Small intestine (tissue), 7 donors: ENCODE data around the gene PRR33. TPM values are rescaled to one million over a fixed set of nuclear protein-coding genes. Genes with fewer than 3 reads are reported as not detected.

ENCODE experiments used
- DNase-seq, 2 donors: peaks; one replicate each; pipeline versions ENCODE4 v3.0.0 to v3.0.0-alpha.2; 2013
- FAIRE-seq: peaks from 2 replicates; lab custom pipeline; 2012; peaks lifted over from hg19 to GRCh38; lab: Jason Lieb, UNC
- H3K27ac ChIP-seq, 3 donors: one replicate each; pipeline ENCODE4 v1.5.1; 2013; ENCODE audit warnings: low read length in 2 of 3, mild to moderate bottlenecking in 2 of 3, control low read depth in 1 of 3, inconsistent platforms in 1 of 3, low read depth in 1 of 3, moderate library complexity in 1 of 3
- H3K27me3 ChIP-seq, 3 donors: one replicate each; pipeline ENCODE4 v1.6.1; 2013; ENCODE audit warnings: low read length in 3 of 3, inconsistent platforms in 1 of 3; ENCODE audit not compliant: control insufficient read depth in 3 of 3, insufficient read depth in 3 of 3
- H3K36me3 ChIP-seq, 3 donors: one replicate each; pipeline ENCODE4 v1.6.1; 2013; ENCODE audit warnings: low read length in 3 of 3, inconsistent platforms in 1 of 3, low read depth in 1 of 3, mild to moderate bottlenecking in 1 of 3, moderate library complexity in 1 of 3; ENCODE audit not compliant: control insufficient read depth in 3 of 3, insufficient read depth in 2 of 3
- H3K4me1 ChIP-seq, 3 donors: one replicate each; pipeline ENCODE4 v1.6.1; 2013; ENCODE audit warnings: low read length in 2 of 3, inconsistent platforms in 1 of 3, low read depth in 1 of 3, mild to moderate bottlenecking in 1 of 3, moderate library complexity in 1 of 3; ENCODE audit not compliant: control insufficient read depth in 3 of 3, insufficient read depth in 2 of 3
- H3K4me3 ChIP-seq, 3 donors: one replicate each; pipeline ENCODE4 v1.5.1; 2013; ENCODE audit warnings: low read length in 3 of 3, control low read depth in 1 of 3, inconsistent platforms in 1 of 3, low read depth in 1 of 3, mild to moderate bottlenecking in 1 of 3, moderate library complexity in 1 of 3
- H3K9me3 ChIP-seq, 2 donors: one replicate each; pipeline ENCODE4 v1.6.1; 2013; ENCODE audit warnings: low read depth in 1 of 2, low read length in 1 of 2; ENCODE audit not compliant: control insufficient read depth in 2 of 2, insufficient read depth in 1 of 2
- WGBS, 3 donors: extraction: QIAGEN DNeasy Blood & Tissue Kit; methylation state at CpG; one replicate each; pipeline ENCODE4 v1.1.7; 2013; 5-methylcytosine and 5-hydroxymethylcytosine counted together
- polyA plus RNA-seq, 4 donors: library from polyadenylated mRNA; stranded (reverse) in 3 of 4; unstranded in 1 of 4; fragments of 200-250 nt in 3 of 4; fragments of 120-200 nt in 1 of 4; gene quantifications; one replicate each; pipeline versions ENCODE4 v1.2.1 to v1.2.3, GENCODE V29; 2013
- donor health status: healthy with polysubstance abuse.
- donor health status: control.
- donor health status: control.
- donor health status: Bipolar disorder and iron deficiency.
- donor health status: healthy.

The PRR33 gene
- polyA plus RNA-seq, 4 donors = 0.01 to 0.49 TPM; not detected in 2

- no peaks in the 10 kb centered on the region for H3K4me1 ChIP-seq
- no peak overlapping the region for H3K4me3 ChIP-seq
- FAIRE-seq (no peak), DNase-seq (no peak)
- 73 to 82% (median 79%) methylated on average over 13 of the region's 13 CpGs for WGBS, 3 donors
- H3K27me3 ChIP-seq = no peaks in the 10 kb centered on the region
- no peak overlapping the region for H3K27ac ChIP-seq
- no peaks in the 10 kb centered on the region for H3K9me3 ChIP-seq
- H3K36me3 ChIP-seq = no peaks in the 10 kb centered on the region
Measured at GRCh38 chr11:1912289-1912878, 20.7 kb upstream of the PRR33 start.

- H3K4me3 ChIP-seq = no peak overlapping the region
- DNase-seq (no peak), FAIRE-seq (no peak)
- WGBS, 3 donors = 83 to 93% (median 88%) methylated on average over 7 of the region's 7 CpGs
- peaks cover 0 to 8% (median 0%) of the 10 kb centered on the region in 3 donors for H3K4me1 ChIP-seq
- H3K27ac ChIP-seq = no peak overlapping the region
- H3K27me3 ChIP-seq = no peaks in the 10 kb centered on the region
- H3K36me3 ChIP-seq = no peaks in the 10 kb centered on the region
- no peaks in the 10 kb centered on the region for H3K9me3 ChIP-seq
Measured at GRCh38 chr11:1909524-1909923, 17.8 kb upstream of the PRR33 start.

- H3K36me3 ChIP-seq = no peaks in the 10 kb centered on the region
- H3K4me3 ChIP-seq = no peak overlapping the region
- no peaks in the 10 kb centered on the region for H3K9me3 ChIP-seq
- DNase-seq = peak in 1 of 2 donors; percentile 23
- 44 to 68% (median 54%) methylated on average over 9 of the region's 9 CpGs for WGBS, 3 donors
- H3K27ac ChIP-seq = peak overlapping the region in 2 of 3 donors; percentile 49 to 59
- H3K4me1 ChIP-seq = peaks cover 0 to 8% (median 0%) of the 10 kb centered on the region in 3 donors
- peaks cover 0 to 2% (median 0%) of the 10 kb centered on the region in 3 donors for H3K27me3 ChIP-seq
- FAIRE-seq = no peak
Measured at GRCh38 chr11:1908618-1909017, 16.9 kb upstream of the PRR33 start.

GRCh38 chr11:1906611-1907423 lies 15.1 kb upstream of the PRR33 start:
- Histone ChIP-seq H3K27me3 (peaks cover 0 to 2% (median 0%) of the 10 kb centered on the region in 3 donors), H3K9me3 (no peaks in the 10 kb centered on the region), H3K4me1 (peaks cover 0 to 8% (median 0%) of the 10 kb centered on the region in 3 donors), H3K36me3 (no peaks in the 10 kb centered on the region), H3K27ac (peak overlapping the region in 1 of 3 donors; percentile 32), H3K4me3 (no peak overlapping the region)
- DNase-seq (no peak), FAIRE-seq (no peak)
- WGBS, 3 donors = 72 to 84% (median 79%) methylated on average over 14 of the region's 14 CpGs

GRCh38 chr11:1906181-1906580 lies 14.5 kb upstream of the PRR33 start:
- FAIRE-seq = no peak
- H3K27ac ChIP-seq = peak overlapping the region in 1 of 3 donors; percentile 32

GRCh38 chr11:1899686-1900085 lies 8.0 kb upstream of the PRR33 start:
- DNase-seq = no peak
- H3K27me3 ChIP-seq = peaks cover 0 to 2% (median 0%) of the 10 kb centered on the region in 3 donors
- no peak overlapping the region for H3K4me3 ChIP-seq
- no peak for FAIRE-seq
- H3K4me1 ChIP-seq = peaks cover 0 to 9% (median 0%) of the 10 kb centered on the region in 3 donors
- H3K36me3 ChIP-seq = no peaks in the 10 kb centered on the region
- no peak overlapping the region for H3K27ac ChIP-seq
- WGBS, 3 donors = 83 to 88% (median 85%) methylated on average over 5 of the region's 5 CpGs
- H3K9me3 ChIP-seq = no peaks in the 10 kb centered on the region

More at GRCh38 chr11:1906181-1906580, 14.5 kb upstream of the PRR33 start:
- no peaks in the 10 kb centered on the region for H3K9me3 ChIP-seq
- peaks cover 0 to 8% (median 0%) of the 10 kb centered on the region in 3 donors for H3K4me1 ChIP-seq
- no peak for DNase-seq
- 39 to 43% (median 42%) methylated on average over 5 of the region's 5 CpGs for WGBS, 3 donors
- H3K27me3 ChIP-seq = peaks cover 0 to 2% (median 0%) of the 10 kb centered on the region in 3 donors
- no peaks in the 10 kb centered on the region for H3K36me3 ChIP-seq
- no peak overlapping the region for H3K4me3 ChIP-seq

- H3K4me1 ChIP-seq = peaks cover 0 to 9% (median 0%) of the 10 kb centered on the region in 3 donors
- no peak overlapping the region for H3K4me3 ChIP-seq
- H3K9me3 ChIP-seq = no peaks in the 10 kb centered on the region
- WGBS, 3 donors = 13 to 63% (median 35%) methylated on average over 4 of the region's 4 CpGs
- peaks cover 0 to 2% (median 0%) of the 10 kb centered on the region in 3 donors for H3K27me3 ChIP-seq
- no peak overlapping the region for H3K27ac ChIP-seq
- peak; percentile 61 to 62 for DNase-seq
- FAIRE-seq = no peak
- H3K36me3 ChIP-seq = no peaks in the 10 kb centered on the region
Measured at GRCh38 chr11:1899090-1899489, 7.4 kb upstream of the PRR33 start.

GRCh38 chr11:1896923-1897322 lies 5.2 kb upstream of the PRR33 start:
- DNase-seq = no peak
- H3K4me3 ChIP-seq = no peak overlapping the region
- peaks cover 0 to 9% (median 0%) of the 10 kb centered on the region in 3 donors for H3K4me1 ChIP-seq
- 73 to 82% (median 73%) methylated on average over 12 of the region's 12 CpGs for WGBS, 3 donors
- no peaks in the 10 kb centered on the region for H3K36me3 ChIP-seq
- H3K27ac ChIP-seq = peak overlapping the region in 1 of 3 donors; percentile 8
- H3K9me3 ChIP-seq = no peaks in the 10 kb centered on the region
- no peak for FAIRE-seq
- no peaks in the 10 kb centered on the region for H3K27me3 ChIP-seq
